ENCODE data around the gene MAGEB1. TPM values are rescaled to one million over a fixed set of nuclear protein-coding genes. Genes with fewer than 3 reads are reported as not detected.

MAGEB1 gene
- total RNA-seq, 4 donors from 2014 or later = not detected

- intact Hi-C loops (cut with DNase I) = no loop called here
- no peak overlapping the region for H3K27ac ChIP-seq
- H3K9me3 ChIP-seq = no peaks in the 10 kb centered on the region
- no peak for DNase-seq
- WGBS, 2 donors = 69 to 71% methylated on average over 2 to 4 of the region's 4 CpGs
- H3K4me1 ChIP-seq = no peaks in the 10 kb centered on the region
- H3K4me3 ChIP-seq = no peak overlapping the region
- H3K36me3 ChIP-seq = no peaks in the 10 kb centered on the region
- H3K27me3 ChIP-seq = no peaks in the 10 kb centered on the region
- no peak for TF ChIP-seq CTCF (IDR thresholded peaks at IDR 0.05)
- no peak for TF ChIP-seq POLR2A (IDR thresholded peaks at IDR 0.05)
Observed at GRCh38 chrX:30248854-30249253, 1.9 kb downstream of the MAGEB1 start.

- Histone ChIP-seq H3K9me3 (no peaks in the 10 kb centered on the region), H3K27me3 (no peaks in the 10 kb centered on the region), H3K4me3 (no peak overlapping the region), H3K4me1 (no peaks in the 10 kb centered on the region), H3K36me3 (no peaks in the 10 kb centered on the region), H3K27ac (no peak overlapping the region)
- WGBS, 2 donors = 80% methylated on average over 1 of the region's 1 CpG; no CpG with 5 or more reads in 1 of the 2 donors
- no peak for TF ChIP-seq POLR2A (IDR thresholded peaks at IDR 0.05)
- no peak for TF ChIP-seq CTCF (IDR thresholded peaks at IDR 0.05)
- intact Hi-C loops (cut with DNase I) = no loop called here
- DNase-seq = no peak
Observed at GRCh38 chrX:30253257-30253656, 6.3 kb downstream of the MAGEB1 start.

GRCh38 chrX:30259927-30260326 is 13.0 kb downstream of the MAGEB1 start:
- H3K27ac ChIP-seq = no peak overlapping the region
- no peak overlapping the region for H3K4me3 ChIP-seq
- H3K27me3 ChIP-seq = no peaks in the 10 kb centered on the region
- WGBS, 2 donors = 38 to 43% methylated on average over 2 of the region's 2 CpGs
- TF ChIP-seq CTCF (IDR thresholded peaks at IDR 0.05) (no peak), POLR2A (IDR thresholded peaks at IDR 0.05) (no peak)
- H3K36me3 ChIP-seq = no peaks in the 10 kb centered on the region
- H3K4me1 ChIP-seq = no peaks in the 10 kb centered on the region
- no peak for DNase-seq
- intact Hi-C loops (cut with DNase I) = no loop called here
- H3K9me3 ChIP-seq = no peaks in the 10 kb centered on the region

GRCh38 chrX:30261012-30261411 is 14.1 kb downstream of the MAGEB1 start:
- Histone ChIP-seq H3K27me3 (no peaks in the 10 kb centered on the region), H3K27ac (no peak overlapping the region), H3K36me3 (no peaks in the 10 kb centered on the region), H3K4me3 (no peak overlapping the region), H3K9me3 (no peaks in the 10 kb centered on the region), H3K4me1 (no peaks in the 10 kb centered on the region)
- TF ChIP-seq CTCF (IDR thresholded peaks at IDR 0.05) (no peak), POLR2A (IDR thresholded peaks at IDR 0.05) (no peak)
- intact Hi-C loops (cut with DNase I) = no loop called here
- no peak for DNase-seq

- Histone ChIP-seq H3K36me3 (no peaks in the 10 kb centered on the region), H3K27ac (no peak overlapping the region), H3K9me3 (no peaks in the 10 kb centered on the region), H3K4me1 (no peaks in the 10 kb centered on the region), H3K4me3 (no peak overlapping the region), H3K27me3 (no peaks in the 10 kb centered on the region)
- intact Hi-C loops (cut with DNase I) = no loop called here
- 57 to 93% methylated on average over 1 of the region's 1 CpG for WGBS, 2 donors
- DNase-seq = no peak
- TF ChIP-seq POLR2A (IDR thresholded peaks at IDR 0.05) (no peak), CTCF (IDR thresholded peaks at IDR 0.05) (no peak)
Observed at GRCh38 chrX:30262763-30263162, 15.8 kb downstream of the MAGEB1 start.

Measured in esophagus squamous epithelium (tissue), 5 donors.